DND-41 (cell line): ENCODE measurements around the gene IZUMO1.
"Not testable (repeated sequence)": the region's sequence is repeated elsewhere in the genome, so short reads cannot be mapped to it uniquely, and the experiment has no call there.

ENCODE experiments used
- ATAC-seq: fragments of 200-7000 bp; cut with Tn5 transposase; 3 replicates; pipeline ENCODE4 v1.9.1; 2021; ENCODE audit warnings: low read depth; ENCODE audit not compliant: insufficient read depth
- DNase-seq: peaks from one replicate; pipeline ENCODE4 v3.0.0-alpha.2; 2020
- H2AFZ ChIP-seq: 2 replicates; pipeline ENCODE4 v1.6.0; 2012; ENCODE audit warnings: low read depth, low read length
- H3K27ac ChIP-seq: 2 replicates; pipeline ENCODE4 v1.5.1; 2012; ENCODE audit warnings: low read length, inconsistent platforms
- H3K27me3 ChIP-seq: fragments of 200-600 bp; sonication (generic); 2 replicates; pipeline ENCODE4 v1.6.0; 2012; ENCODE audit warnings: low read length, mild to moderate bottlenecking, inconsistent platforms; ENCODE audit not compliant: insufficient read depth, poor library complexity
- H3K36me3 ChIP-seq: 2 replicates; pipeline ENCODE4 v1.5.1; 2012; ENCODE audit warnings: low read length, inconsistent platforms; ENCODE audit not compliant: insufficient read depth
- H3K4me1 ChIP-seq: 2 replicates; pipeline ENCODE4 v1.5.1; 2012; ENCODE audit warnings: mild to moderate bottlenecking, low read length; ENCODE audit not compliant: insufficient read depth
- H3K4me2 ChIP-seq: 2 replicates; pipeline ENCODE4 v1.6.0; 2012; ENCODE audit warnings: mild to moderate bottlenecking, moderate library complexity, low read length, inconsistent platforms; ENCODE audit not compliant: insufficient read depth
- H3K4me3 ChIP-seq, 2 experiments: fragments of 200-600 bp in 1 of 2; shearing (Covaris generic) in 1 of 2; 2 replicates each; pipeline ENCODE4 v1.5.1; 2012 to 2016; ENCODE audit warnings: inconsistent platforms in 2 of 2, low read length in 2 of 2, mild to moderate bottlenecking in 2 of 2, low read depth in 1 of 2, moderate library complexity in 1 of 2
- H3K79me2 ChIP-seq: 2 replicates; pipeline ENCODE4 v1.6.0; 2012; ENCODE audit warnings: low read length, inconsistent platforms; ENCODE audit not compliant: insufficient read depth
- H3K9ac ChIP-seq: 2 replicates; pipeline ENCODE4 v1.6.0; 2012; ENCODE audit warnings: low read depth, mild to moderate bottlenecking, inconsistent platforms, low read length, moderate library complexity
- H3K9me3 ChIP-seq: 2 replicates; pipeline ENCODE4 v1.5.1; 2012; ENCODE audit warnings: low read length, moderate library complexity, mild to moderate bottlenecking, inconsistent platforms; ENCODE audit not compliant: insufficient read depth, severe bottlenecking
- H4K20me1 ChIP-seq: 2 replicates; pipeline ENCODE4 v1.6.0; 2012; ENCODE audit warnings: low read length; ENCODE audit not compliant: insufficient read depth
- CTCF ChIP-seq: IDR thresholded peaks from 2 replicates; pipeline ENCODE4 v1.5.1; 2012; ENCODE audit warnings: borderline replicate concordance, low read length, moderate library complexity, mild to moderate bottlenecking; ENCODE audit not compliant: poor library complexity, severe bottlenecking; ENCODE audit errors: extremely low read depth
- EZH2 ChIP-seq: IDR thresholded peaks from 3 replicates; pipeline ENCODE4 v1.6.1; 2012; ENCODE audit warnings: borderline replicate concordance, low read depth, mild to moderate bottlenecking, moderate library complexity, low read length, inconsistent platforms; ENCODE audit not compliant: severe bottlenecking

IZUMO1 gene

GRCh38 chr19:48719263-48720171 lies 27.2 kb downstream of the IZUMO1 start, which contains the start of gene MAMSTR:
Gene MAMSTR, minus strand, starts transcription at chr19:48719725. Its CDS starts 694 bp downstream, at chr19:48719031.
- DNase-seq, result no peak
- Histone ChIP-seq H3K27ac (peak within 1 kb of the TSS; percentile 83), H2AFZ (peak within 1 kb of the TSS; percentile 72)

GRCh38 chr19:48718711-48719231 lies 27.9 kb downstream of the IZUMO1 start:
- H3K27me3 ChIP-seq, result no peaks in the 10 kb centered on the region
- H3K4me3 ChIP-seq, result no peak overlapping the region
- ATAC-seq (no peak), DNase-seq (no peak)
- TF ChIP-seq CTCF (no peak), EZH2 (no peak)
- H3K4me1 ChIP-seq, result peaks cover 30% of the 10 kb centered on the region
- H4K20me1 ChIP-seq, result no peaks in the 10 kb centered on the region
- no peak overlapping the region for H2AFZ ChIP-seq
- H3K9me3 ChIP-seq, result no peaks in the 10 kb centered on the region
- no peak overlapping the region for H3K4me2 ChIP-seq
- H3K27ac ChIP-seq, result no peak overlapping the region
- peaks cover 10% of the 10 kb centered on the region for H3K79me2 ChIP-seq
- no peak overlapping the region for H3K9ac ChIP-seq
- no peaks in the 10 kb centered on the region for H3K36me3 ChIP-seq

More at GRCh38 chr19:48719263-48720171, 27.2 kb downstream of the IZUMO1 start, which contains the start of gene MAMSTR:
- peak within 1 kb of the TSS; percentile 77 for H3K4me2 ChIP-seq
- H3K79me2 ChIP-seq, result peaks cover 9% of the 10 kb centered on the region
- peak within 1 kb of the TSS; percentile 60 for H3K9ac ChIP-seq
- H3K27me3 ChIP-seq, result no peaks in the 10 kb centered on the region
- ATAC-seq, result no peak
- no peaks in the 10 kb centered on the region for H3K9me3 ChIP-seq
- H3K36me3 ChIP-seq, result no peaks in the 10 kb centered on the region
- TF ChIP-seq CTCF, result no peak
- no peaks in the 10 kb centered on the region for H4K20me1 ChIP-seq
- peak within 1 kb of the TSS; percentile 3 to 60; a peak in 3 of 4 replicates for H3K4me3 ChIP-seq
- peaks cover 32% of the 10 kb centered on the region for H3K4me1 ChIP-seq

- H3K4me2 ChIP-seq, DNase-seq, H4K20me1 ChIP-seq, H3K36me3 ChIP-seq, H2AFZ ChIP-seq, H3K27me3 ChIP-seq, ATAC-seq, H3K27ac ChIP-seq, H3K4me3 ChIP-seq, H3K9me3 ChIP-seq, H3K9ac ChIP-seq: not testable (repeated sequence)
- H3K79me2 ChIP-seq, result peaks cover 14% of the 10 kb centered on the region
- peaks cover 35% of the 10 kb centered on the region for H3K4me1 ChIP-seq
Observed at GRCh38 chr19:48718106-48718505, 28.6 kb downstream of the IZUMO1 start.

GRCh38 chr19:48716562-48717291 lies 30.0 kb downstream of the IZUMO1 start:
- Histone ChIP-seq H3K79me2 (peaks cover 14% of the 10 kb centered on the region), H3K4me2 (no peak overlapping the region), H3K27ac (no peak overlapping the region), H3K9ac (no peak overlapping the region), H4K20me1 (no peaks in the 10 kb centered on the region), H3K4me3 (no peak overlapping the region), H3K9me3 (no peaks in the 10 kb centered on the region), H3K4me1 (peaks cover 37% of the 10 kb centered on the region), H2AFZ (no peak overlapping the region), H3K27me3 (no peaks in the 10 kb centered on the region), H3K36me3 (no peaks in the 10 kb centered on the region)
- DNase-seq (no peak), ATAC-seq (no peak)
- TF ChIP-seq CTCF (no peak), EZH2 (no peak)
